GM12878 (cell line): ENCODE data around the gene PPP2R2D. TPM values are rescaled to one million over a fixed set of nuclear protein-coding genes. Genes with fewer than 3 reads are reported as not detected.

ENCODE experiments used
- ATF7 ChIP-seq: fragments of 450-650 bp; IDR thresholded peaks from 2 replicates; pipeline ENCODE4 v1.6.1; 2016; ENCODE audit warnings: low read depth, mild to moderate bottlenecking
- KLF5 ChIP-seq: fragments of 450-650 bp; IDR thresholded peaks from 2 replicates; pipeline ENCODE4 v1.6.1; 2014; ENCODE audit warnings: mild to moderate bottlenecking; ENCODE audit not compliant: partially characterized antibody
- MTA2 ChIP-seq: fragments of 450-650 bp; IDR thresholded peaks from 2 replicates; pipeline ENCODE4 v1.6.1; 2016; ENCODE audit warnings: low read depth, mild to moderate bottlenecking, moderate library complexity
- MXI1 ChIP-seq: fragments of 150-350 bp; IDR thresholded peaks from 2 replicates; pipeline ENCODE4 v1.6.1; 2011; ENCODE audit warnings: low read depth, mild to moderate bottlenecking, inconsistent platforms, low read length, improper control_type of control experiment
- NFYB ChIP-seq: IDR thresholded peaks from 2 replicates; pipeline ENCODE4 v1.6.1; 2011; ENCODE audit warnings: low read depth, mild to moderate bottlenecking, low read length, improper control_type of control experiment, moderate library complexity; ENCODE audit not compliant: insufficient read depth
- NR2C1 ChIP-seq: fragments of 450-650 bp; IDR thresholded peaks from 2 replicates; pipeline ENCODE4 v1.6.1; 2017; ENCODE audit warnings: antibody characterized with exemption, mild to moderate bottlenecking, moderate library complexity
- POLR2A ChIP-seq: IDR thresholded peaks from 2 replicates; pipeline ENCODE4 v1.6.1; 2011; ENCODE audit warnings: low read depth, mild to moderate bottlenecking, low read length
- RFX5 ChIP-seq: IDR thresholded peaks from 2 replicates; pipeline ENCODE4 v1.6.1; 2011; ENCODE audit warnings: low read depth, low read length, improper control_type of control experiment
- SMAD1 ChIP-seq: fragments of 450-650 bp; IDR thresholded peaks from 2 replicates; pipeline ENCODE4 v1.6.1; 2018; ENCODE audit warnings: mild to moderate bottlenecking, low read depth; ENCODE audit not compliant: partially characterized antibody
- SP1 ChIP-seq: IDR thresholded peaks from one replicate; pipeline ENCODE4 v1.6.1; 2011; ENCODE audit warnings: low read depth, low read length
- SPI1 ChIP-seq: IDR thresholded peaks from 2 replicates; pipeline ENCODE4 v1.6.1; 2011; ENCODE audit warnings: low read depth, mild to moderate bottlenecking, low read length, moderate library complexity, borderline replicate concordance; ENCODE audit not compliant: insufficient read depth
- STAT3 ChIP-seq: IDR thresholded peaks from 2 replicates; pipeline ENCODE4 v1.6.1; 2011; ENCODE audit warnings: low read depth, low read length, improper control_type of control experiment
- SUPT20H ChIP-seq: IDR thresholded peaks from 2 replicates; pipeline ENCODE4 v1.6.1; 2011; ENCODE audit warnings: low read depth, mild to moderate bottlenecking, low read length, moderate library complexity, borderline replicate concordance; ENCODE audit not compliant: control insufficient read depth
- SUZ12 ChIP-seq: fragments of 200-600 bp; sonication (generic); IDR thresholded peaks from one replicate; pipeline ENCODE4 v1.6.1; 2018; ENCODE audit warnings: antibody characterized with exemption, mild to moderate bottlenecking; ENCODE audit not compliant: unreplicated experiment
- YY1 ChIP-seq: IDR thresholded peaks from 2 replicates; pipeline ENCODE4 v1.6.1; 2011; ENCODE audit warnings: low read depth, mild to moderate bottlenecking, low read length
- ZNF384 ChIP-seq: IDR thresholded peaks from 2 replicates; pipeline ENCODE4 v1.6.1; 2012; ENCODE audit warnings: low read depth, mild to moderate bottlenecking, low read length, improper control_type of control experiment, borderline replicate concordance
- polyA plus RNA-seq, 11 experiments: library from polyadenylated mRNA; depleted of rRNA in 4 of 11; unstranded in 6 of 11; stranded (reverse) in 5 of 11; fragments of >200 nt; fragmentation: Nextera tagmentation in 4 of 11; fragmentation: Illumina TruSeq in 1 of 11; extraction: Ambion mirVana in 4 of 11; extraction: Trizol in 1 of 11; gene quantifications; 1 replicate in 1 of 11; 2 replicates in 10 of 11; pipeline versions ENCODE4 v1.2.1 to v1.2.3, GENCODE V29; 2011 to 2016; ENCODE audit warnings: inconsistent platforms in 2 of 11, missing spikeins in 2 of 11, low read depth in 1 of 11
- total RNA-seq, 4 experiments: library from RNA; depleted of rRNA in 3 of 4; stranded (reverse); fragments of >200 nt in 3 of 4; fragmentation: Illumina TruSeq in 1 of 4; extraction: Trizol in 1 of 4; gene quantifications; 2 replicates each; pipeline versions ENCODE4 v1.2.1 to v1.2.3, GENCODE V29; 2013 to 2021
- TF ChIP-seq, protein P1 (sequence below): fragments of 450-650 bp; IDR thresholded peaks from 2 replicates; pipeline ENCODE4 v1.6.1; 2017; ENCODE audit warnings: mild to moderate bottlenecking, moderate library complexity
- TF ChIP-seq, protein P2 (sequence below): IDR thresholded peaks from 2 replicates; pipeline ENCODE4 v1.6.1; 2012; ENCODE audit warnings: low read depth, low read length, improper control_type of control experiment
- TF ChIP-seq, protein P3 (sequence below): fragments of 450-650 bp; IDR thresholded peaks from 2 replicates; pipeline ENCODE4 v1.6.1; 2017; ENCODE audit warnings: antibody characterized with exemption, mild to moderate bottlenecking, moderate library complexity
- TF ChIP-seq, protein P4 (sequence below): fragments of 450-650 bp; conservative IDR thresholded peaks from 2 replicates; pipeline ENCODE4 v1.6.1; 2017; ENCODE audit warnings: mild to moderate bottlenecking, moderate library complexity

PPP2R2D gene
- total and polyA plus RNA-seq, 10 of the 15 experiments (the other 5 are each of a cell fraction or from before 2014, with no cell fraction given), result 2.8 to 41.9 (median 21.8) TPM

DNA sequence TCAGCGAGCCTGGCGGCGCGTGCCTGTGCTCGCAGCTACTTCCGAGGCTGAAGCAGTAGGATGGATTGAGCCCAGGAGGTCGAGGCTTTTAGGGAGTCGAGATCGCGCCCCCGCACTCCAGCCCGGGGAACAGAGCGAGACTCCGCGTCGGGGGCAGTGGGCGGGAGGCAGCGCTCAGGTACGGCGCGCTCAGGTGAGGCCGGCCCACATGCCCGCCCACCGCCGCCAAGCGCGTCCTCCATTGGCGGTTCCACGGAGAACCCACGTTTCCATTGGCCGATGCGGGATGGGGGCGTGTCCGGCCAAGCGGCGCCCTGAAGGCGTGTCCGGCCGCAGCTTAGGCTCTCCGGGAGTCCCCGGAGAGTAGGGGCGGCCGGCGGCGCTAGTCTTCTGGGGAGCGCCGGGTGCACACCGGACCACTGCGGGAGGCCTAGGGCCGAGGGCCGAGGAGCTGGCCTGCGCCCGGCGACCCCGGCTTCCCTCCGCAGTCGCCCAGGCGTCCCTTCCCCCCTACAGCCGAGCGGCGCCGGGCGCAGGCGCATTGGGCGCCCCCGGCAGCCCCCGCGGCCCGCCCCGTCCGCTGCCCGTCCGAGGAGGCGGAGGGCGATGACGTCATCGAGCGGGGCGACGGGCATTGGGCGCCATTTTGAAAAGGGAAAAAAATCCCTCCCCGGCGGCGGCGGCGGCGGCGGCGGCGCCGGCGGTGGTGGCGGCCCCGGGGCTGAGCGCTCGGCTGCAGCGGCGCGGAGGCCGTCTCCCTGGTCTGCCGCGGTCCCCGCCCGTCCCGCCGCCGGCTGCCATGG lies at the start of gene PPP2R2D (continued):
- TF ChIP-seq, protein P1, sequence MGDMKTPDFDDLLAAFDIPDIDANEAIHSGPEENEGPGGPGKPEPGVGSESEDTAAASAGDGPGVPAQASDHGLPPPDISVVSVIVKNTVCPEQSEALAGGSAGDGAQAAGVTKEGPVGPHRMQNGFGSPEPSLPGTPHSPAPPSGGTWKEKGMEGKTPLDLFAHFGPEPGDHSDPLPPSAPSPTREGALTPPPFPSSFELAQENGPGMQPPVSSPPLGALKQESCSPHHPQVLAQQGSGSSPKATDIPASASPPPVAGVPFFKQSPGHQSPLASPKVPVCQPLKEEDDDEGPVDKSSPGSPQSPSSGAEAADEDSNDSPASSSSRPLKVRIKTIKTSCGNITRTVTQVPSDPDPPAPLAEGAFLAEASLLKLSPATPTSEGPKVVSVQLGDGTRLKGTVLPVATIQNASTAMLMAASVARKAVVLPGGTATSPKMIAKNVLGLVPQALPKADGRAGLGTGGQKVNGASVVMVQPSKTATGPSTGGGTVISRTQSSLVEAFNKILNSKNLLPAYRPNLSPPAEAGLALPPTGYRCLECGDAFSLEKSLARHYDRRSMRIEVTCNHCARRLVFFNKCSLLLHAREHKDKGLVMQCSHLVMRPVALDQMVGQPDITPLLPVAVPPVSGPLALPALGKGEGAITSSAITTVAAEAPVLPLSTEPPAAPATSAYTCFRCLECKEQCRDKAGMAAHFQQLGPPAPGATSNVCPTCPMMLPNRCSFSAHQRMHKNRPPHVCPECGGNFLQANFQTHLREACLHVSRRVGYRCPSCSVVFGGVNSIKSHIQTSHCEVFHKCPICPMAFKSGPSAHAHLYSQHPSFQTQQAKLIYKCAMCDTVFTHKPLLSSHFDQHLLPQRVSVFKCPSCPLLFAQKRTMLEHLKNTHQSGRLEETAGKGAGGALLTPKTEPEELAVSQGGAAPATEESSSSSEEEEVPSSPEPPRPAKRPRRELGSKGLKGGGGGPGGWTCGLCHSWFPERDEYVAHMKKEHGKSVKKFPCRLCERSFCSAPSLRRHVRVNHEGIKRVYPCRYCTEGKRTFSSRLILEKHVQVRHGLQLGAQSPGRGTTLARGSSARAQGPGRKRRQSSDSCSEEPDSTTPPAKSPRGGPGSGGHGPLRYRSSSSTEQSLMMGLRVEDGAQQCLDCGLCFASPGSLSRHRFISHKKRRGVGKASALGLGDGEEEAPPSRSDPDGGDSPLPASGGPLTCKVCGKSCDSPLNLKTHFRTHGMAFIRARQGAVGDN, result peak; percentile 29; the same call in 1 of the 2 replicates
- peak; percentile 98 for TF ChIP-seq YY1
- TF ChIP-seq, protein P2, sequence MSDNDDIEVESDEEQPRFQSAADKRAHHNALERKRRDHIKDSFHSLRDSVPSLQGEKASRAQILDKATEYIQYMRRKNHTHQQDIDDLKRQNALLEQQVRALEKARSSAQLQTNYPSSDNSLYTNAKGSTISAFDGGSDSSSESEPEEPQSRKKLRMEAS, result peak; percentile 2; the same call in 1 of the 2 replicates
- TF ChIP-seq KLF5, result peak; percentile 11
- TF ChIP-seq, protein P3, sequence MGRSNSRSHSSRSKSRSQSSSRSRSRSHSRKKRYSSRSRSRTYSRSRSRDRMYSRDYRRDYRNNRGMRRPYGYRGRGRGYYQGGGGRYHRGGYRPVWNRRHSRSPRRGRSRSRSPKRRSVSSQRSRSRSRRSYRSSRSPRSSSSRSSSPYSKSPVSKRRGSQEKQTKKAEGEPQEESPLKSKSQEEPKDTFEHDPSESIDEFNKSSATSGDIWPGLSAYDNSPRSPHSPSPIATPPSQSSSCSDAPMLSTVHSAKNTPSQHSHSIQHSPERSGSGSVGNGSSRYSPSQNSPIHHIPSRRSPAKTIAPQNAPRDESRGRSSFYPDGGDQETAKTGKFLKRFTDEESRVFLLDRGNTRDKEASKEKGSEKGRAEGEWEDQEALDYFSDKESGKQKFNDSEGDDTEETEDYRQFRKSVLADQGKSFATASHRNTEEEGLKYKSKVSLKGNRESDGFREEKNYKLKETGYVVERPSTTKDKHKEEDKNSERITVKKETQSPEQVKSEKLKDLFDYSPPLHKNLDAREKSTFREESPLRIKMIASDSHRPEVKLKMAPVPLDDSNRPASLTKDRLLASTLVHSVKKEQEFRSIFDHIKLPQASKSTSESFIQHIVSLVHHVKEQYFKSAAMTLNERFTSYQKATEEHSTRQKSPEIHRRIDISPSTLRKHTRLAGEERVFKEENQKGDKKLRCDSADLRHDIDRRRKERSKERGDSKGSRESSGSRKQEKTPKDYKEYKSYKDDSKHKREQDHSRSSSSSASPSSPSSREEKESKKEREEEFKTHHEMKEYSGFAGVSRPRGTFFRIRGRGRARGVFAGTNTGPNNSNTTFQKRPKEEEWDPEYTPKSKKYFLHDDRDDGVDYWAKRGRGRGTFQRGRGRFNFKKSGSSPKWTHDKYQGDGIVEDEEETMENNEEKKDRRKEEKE, result no peak
- 0 out of 2 replicates have a peak, but pooled peaks have one; percentile 44 for TF ChIP-seq ZNF384
- TF ChIP-seq POLR2A, result peak; percentile 11; the same call in 1 of the 2 replicates
- no peak for TF ChIP-seq STAT3
- TF ChIP-seq SMAD1, result no peak
- peak; percentile 94 for TF ChIP-seq SP1
- TF ChIP-seq, protein P4, sequence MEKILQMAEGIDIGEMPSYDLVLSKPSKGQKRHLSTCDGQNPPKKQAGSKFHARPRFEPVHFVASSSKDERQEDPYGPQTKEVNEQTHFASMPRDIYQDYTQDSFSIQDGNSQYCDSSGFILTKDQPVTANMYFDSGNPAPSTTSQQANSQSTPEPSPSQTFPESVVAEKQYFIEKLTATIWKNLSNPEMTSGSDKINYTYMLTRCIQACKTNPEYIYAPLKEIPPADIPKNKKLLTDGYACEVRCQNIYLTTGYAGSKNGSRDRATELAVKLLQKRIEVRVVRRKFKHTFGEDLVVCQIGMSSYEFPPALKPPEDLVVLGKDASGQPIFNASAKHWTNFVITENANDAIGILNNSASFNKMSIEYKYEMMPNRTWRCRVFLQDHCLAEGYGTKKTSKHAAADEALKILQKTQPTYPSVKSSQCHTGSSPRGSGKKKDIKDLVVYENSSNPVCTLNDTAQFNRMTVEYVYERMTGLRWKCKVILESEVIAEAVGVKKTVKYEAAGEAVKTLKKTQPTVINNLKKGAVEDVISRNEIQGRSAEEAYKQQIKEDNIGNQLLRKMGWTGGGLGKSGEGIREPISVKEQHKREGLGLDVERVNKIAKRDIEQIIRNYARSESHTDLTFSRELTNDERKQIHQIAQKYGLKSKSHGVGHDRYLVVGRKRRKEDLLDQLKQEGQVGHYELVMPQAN, result no peak; the same call in 1 of the 2 replicates
- no peak for TF ChIP-seq SUZ12
- peak; percentile 60; the same call in 1 of the 2 replicates for TF ChIP-seq NFYB
- peak; percentile 39; the same call in 1 of the 2 replicates for TF ChIP-seq MXI1
- TF ChIP-seq NR2C1, result peak; percentile 55
- no peak for TF ChIP-seq MTA2
- TF ChIP-seq SUPT20H, result no peak
- TF ChIP-seq ATF7, result peak; percentile 37; the same call in 1 of the 2 replicates
- no peak for TF ChIP-seq SPI1
- TF ChIP-seq RFX5, result peak; percentile 42; the same call in 1 of the 2 replicates
